Measurements from ENCODE around the gene CAGE1. TPM values are rescaled to one million over a fixed set of nuclear protein-coding genes. Genes with fewer than 3 reads are reported as not detected.

Gene CAGE1
- polyA plus RNA-seq, 2 of the 4 experiments (the other 2 are of a cell fraction) = 0.09 to 0.12 TPM

- no peaks in the 10 kb centered on the region for H3K4me1 ChIP-seq
- CTCF ChIA-PET = no interaction called here
- ATAC-seq (no peak), DNase-seq (ENCODE audit: low read depth in 1 of 2, low spot score in 1 of 2) (no peak), FAIRE-seq (no peak)
- no peak overlapping the region for H3K4me2 ChIP-seq
- 86% methylated on average over 1 of the region's 1 CpG for WGBS (ENCODE audit: missing lambda C conversion rate)
- no peak for TF ChIP-seq FOXS1 (CRISPR knock-in tag; IDR thresholded peaks at IDR 0.05)
- TF ChIP-seq SMC3 (IDR thresholded peaks at IDR 0.05) = no peak
- no peak for TF ChIP-seq RNF2 (IDR thresholded peaks at IDR 0.05; ENCODE audit: borderline replicate concordance, low read depth)
- no peak overlapping the region for H3K4me3 ChIP-seq
- POLR2A ChIA-PET = no interaction called here
- H3K27ac ChIP-seq = no peak overlapping the region
- H3K9me3 ChIP-seq = no peaks in the 10 kb centered on the region
Observed at GRCh38 chr6:7381092-7381491, 8.4 kb downstream of the CAGE1 start.

- Histone ChIP-seq H3K9me3 (no peaks in the 10 kb centered on the region), H3K4me1 (no peaks in the 10 kb centered on the region), H3K27ac (no peak overlapping the region), H3K4me3 (no peak overlapping the region), H3K4me2 (no peak overlapping the region)
- POLR2A ChIA-PET = no interaction called here
- DNase-seq (ENCODE audit: low read depth in 1 of 2, low spot score in 1 of 2) (no peak), FAIRE-seq (no peak), ATAC-seq (no peak)
- WGBS (ENCODE audit: missing lambda C conversion rate) = 19% methylated on average over 4 of the region's 4 CpGs
- CTCF ChIA-PET = no interaction called here
- no peak for TF ChIP-seq EP300 (IDR thresholded peaks at IDR 0.05)
- TF ChIP-seq KDM5A (IDR thresholded peaks at IDR 0.05) = no peak
- no peak for TF ChIP-seq MYC (IDR thresholded peaks at IDR 0.05; ENCODE audit: borderline replicate concordance, low read length)
Observed at GRCh38 chr6:7378740-7379139, 10.8 kb downstream of the CAGE1 start.

DNA sequence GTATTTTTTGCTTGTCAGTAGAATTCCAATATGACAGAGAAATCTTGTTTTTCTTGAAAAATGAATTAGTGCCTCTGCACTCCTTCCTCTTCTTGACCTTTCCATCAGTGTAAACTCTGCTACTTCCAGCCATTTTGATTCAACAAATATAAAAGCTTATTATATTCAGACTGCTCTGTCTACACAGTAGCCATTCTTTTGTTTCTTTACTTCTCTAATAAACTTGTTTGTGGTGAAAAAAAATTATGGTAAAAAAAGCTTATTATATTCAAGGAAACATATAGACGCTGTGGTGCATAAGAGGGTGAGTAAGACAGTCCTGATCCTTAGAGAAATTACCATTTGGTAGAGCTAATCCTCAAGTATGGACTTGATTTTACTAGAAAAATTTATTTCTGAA, 11.6 kb downstream of the CAGE1 start:
- 86% methylated on average over 1 of the region's 1 CpG for WGBS (ENCODE audit: missing lambda C conversion rate)
- TF ChIP-seq ZSCAN20 (CRISPR knock-in tag; IDR thresholded peaks at IDR 0.05) (no peak), E2F6 (IDR thresholded peaks at IDR 0.05; ENCODE audit: borderline replicate concordance, low read depth) (no peak), CBX8 (IDR thresholded peaks at IDR 0.05) (no peak), EHMT2 (IDR thresholded peaks at IDR 0.05; ENCODE audit: low read depth) (no peak), CHD4 (IDR thresholded peaks at IDR 0.05; ENCODE audit: borderline replicate concordance) (no peak), MYC (IDR thresholded peaks at IDR 0.05; ENCODE audit: borderline replicate concordance, low read length) (no peak), PHF8 (IDR thresholded peaks at IDR 0.05; ENCODE audit: borderline replicate concordance, low read depth) (no peak), RAD21 (conservative IDR thresholded peaks at IDR 0.05 in 1 of 2, IDR thresholded peaks at IDR 0.05 in 1 of 2) (no peak), KDM5A (IDR thresholded peaks at IDR 0.05) (no peak), BCL3 (IDR thresholded peaks at IDR 0.05) (no peak), HOXB13 (CRISPR knock-in tag; IDR thresholded peaks at IDR 0.05; ENCODE audit: low read depth) (no peak), ZNF302 (CRISPR knock-in tag; IDR thresholded peaks at IDR 0.05) (no peak), MAZ (IDR thresholded peaks at IDR 0.05; ENCODE audit: borderline replicate concordance, low read depth, low read length) (no peak)
- POLR2A ChIA-PET = no interaction called here

GRCh38 chr6:7373739-7374138, 15.8 kb downstream of the CAGE1 start:
- FAIRE-seq (no peak), ATAC-seq (no peak)
- TF ChIP-seq NPAS2 (CRISPR knock-in tag; IDR thresholded peaks at IDR 0.05; ENCODE audit: borderline replicate concordance) (no peak), GATA3 (IDR thresholded peaks at IDR 0.05; ENCODE audit: borderline replicate concordance) (no peak), HMGXB4 (CRISPR knock-in tag; IDR thresholded peaks at IDR 0.05; ENCODE audit: borderline replicate concordance) (no peak), MAFK (IDR thresholded peaks at IDR 0.05; ENCODE audit: partially characterized antibody) (no peak), POLR2A (IDR thresholded peaks at IDR 0.05; ENCODE audit: low read length) (no peak), POLR2AphosphoS2 (conservative IDR thresholded peaks at IDR 0.05; ENCODE audit: low read length) (no peak)

More for the DNA sequence above, 11.6 kb downstream of the CAGE1 start:
- no peaks in the 10 kb centered on the region for H3K9me3 ChIP-seq
- no peak overlapping the region for H3K4me2 ChIP-seq
- H3K4me3 ChIP-seq = no peak overlapping the region
- ATAC-seq (no peak), DNase-seq (ENCODE audit: low read depth in 1 of 2, low spot score in 1 of 2) (no peak), FAIRE-seq (no peak)
- H3K27ac ChIP-seq = no peak overlapping the region
- CTCF ChIA-PET = interaction anchor here (0.5 kb wide), 1 partner anchor 225 kb away, joined by 3 read pairs; no protein-coding TSS in a partner anchor
- no peaks in the 10 kb centered on the region for H3K4me1 ChIP-seq

More at GRCh38 chr6:7373739-7374138, 15.8 kb downstream of the CAGE1 start:
- Histone ChIP-seq H3K27ac (no peak overlapping the region), H3K4me1 (no peaks in the 10 kb centered on the region), H3K4me2 (no peak overlapping the region), H3K9me3 (no peaks in the 10 kb centered on the region), H3K4me3 (no peak overlapping the region)
- CTCF ChIA-PET = interaction anchor here (1.0 kb wide), 1 partner anchor 14 kb away, joined by 3 read pairs; no protein-coding TSS in a partner anchor
- WGBS (ENCODE audit: missing lambda C conversion rate) = 81% methylated on average over 3 of the region's 3 CpGs
- POLR2A ChIA-PET = no interaction called here
- no peak for DNase-seq (ENCODE audit: low read depth in 1 of 2, low spot score in 1 of 2)

All from A549 (cell line).